PC-9 (cell line): ENCODE measurements around the gene PPP4R1. TPM values are rescaled to one million over a fixed set of nuclear protein-coding genes. Genes with fewer than 3 reads are reported as not detected.

Experiments
- BruUV-seq: library from RNA; stranded (reverse); fragments of 400-500 nt; replicated peaks from 2 replicates; lab custom pipeline; 2021; lab: Mats Ljungman, UMichigan
- CTCF ChIA-PET: fragments of 300-600 bp; sonication (Branson Sonifier 250); formaldehyde crosslinking; loops from one replicate; lab custom pipeline; 2022; ENCODE audit warnings: antibody characterized with exemption; lab: Charles Lee
- POLR2A ChIA-PET: fragments of 300-600 bp; sonication (Branson Sonifier 250); formaldehyde crosslinking; loops from one replicate; lab custom pipeline; 2022; ENCODE audit warnings: antibody characterized with exemption; ENCODE audit not compliant: unreplicated experiment; lab: Charles Lee
- DNase-seq, 2 experiments: peaks; one replicate each; pipeline versions ENCODE4 v3.0.0 to v3.0.0-alpha.2; 2015 to 2022; ENCODE audit warnings: mixed read lengths in 1 of 2
- H2AFZ ChIP-seq: fragments of 200-600 bp; sonication (generic); 2 replicates; pipeline ENCODE4 v1.8.1; 2017; ENCODE audit warnings: antibody characterized with exemption
- H3F3A ChIP-seq: fragments of 200-600 bp; sonication (generic); 2 replicates; pipeline ENCODE4 v1.8.1; 2017; ENCODE audit warnings: antibody characterized with exemption, mild to moderate bottlenecking, low read depth; ENCODE audit not compliant: insufficient read depth
- H3K27ac ChIP-seq: fragments of 200-600 bp; sonication (generic); 2 replicates; pipeline ENCODE4 v1.6.1; 2016; ENCODE audit warnings: mixed run types
- H3K27me3 ChIP-seq: fragments of 200-600 bp; sonication (generic); 2 replicates; pipeline ENCODE4 v1.6.1; 2016; ENCODE audit warnings: low read depth, mixed run types; ENCODE audit not compliant: insufficient read depth
- H3K36me3 ChIP-seq: fragments of 200-600 bp; sonication (generic); 2 replicates; pipeline ENCODE4 v1.6.1; 2016; ENCODE audit warnings: low read depth, mixed run types
- H3K4me1 ChIP-seq: fragments of 200-600 bp; sonication (generic); replicated peaks from 2 replicates; pipeline ENCODE4 v1.6.1; 2016; ENCODE audit warnings: mixed run types; ENCODE audit not compliant: insufficient read depth
- H3K4me2 ChIP-seq: fragments of 200-600 bp; sonication (generic); 2 replicates; pipeline ENCODE4 v1.6.1; 2017; ENCODE audit warnings: mixed run types
- H3K4me3 ChIP-seq: fragments of 200-600 bp; sonication (generic); 2 replicates; pipeline ENCODE4 v1.6.1; 2016; ENCODE audit warnings: mixed run types
- H3K79me2 ChIP-seq: fragments of 200-600 bp; sonication (generic); 2 replicates; pipeline ENCODE4 v1.6.1; 2017; ENCODE audit warnings: low read depth, mixed run types
- H3K9me2 ChIP-seq: fragments of 200-600 bp; sonication (generic); 2 replicates; pipeline ENCODE4 v1.8.1; 2017; ENCODE audit warnings: mild to moderate bottlenecking; ENCODE audit not compliant: insufficient read depth
- H3K9me3 ChIP-seq: fragments of 200-600 bp; sonication (generic); 2 replicates; pipeline ENCODE4 v1.8.1; 2016; ENCODE audit warnings: low read depth; ENCODE audit not compliant: insufficient read depth
- H4K20me1 ChIP-seq: fragments of 200-600 bp; sonication (generic); 2 replicates; pipeline ENCODE4 v1.8.1; 2017; ENCODE audit not compliant: insufficient read depth
- EZH2 ChIP-seq: fragments of 200-600 bp; sonication (generic); IDR thresholded peaks from 2 replicates; pipeline ENCODE4 v1.8.0; 2017; ENCODE audit warnings: antibody characterized with exemption, low read depth
- intact Hi-C: fragments of 100-400 bp; cut with micrococcal nuclease; formaldehyde crosslinking; loops from one replicate; pipeline ENCODE4 v1.10.0; 2022; ENCODE audit not compliant: unreplicated experiment
- total RNA-seq: library from RNA; stranded (reverse); gene quantifications from 2 replicates; pipeline ENCODE4 v1.2.3, GENCODE V29; 2021
- TF ChIP-seq, protein P1 (sequence below): fragments of 200-600 bp; sonication (generic); conservative IDR thresholded peaks from 2 replicates; pipeline ENCODE4 v1.6.1; 2017; ENCODE audit warnings: mixed run types, antibody characterized with exemption, mild to moderate bottlenecking, moderate library complexity

PPP4R1 gene
- total RNA-seq, 1 experiment from 2014 or later: 167 TPM

DNA sequence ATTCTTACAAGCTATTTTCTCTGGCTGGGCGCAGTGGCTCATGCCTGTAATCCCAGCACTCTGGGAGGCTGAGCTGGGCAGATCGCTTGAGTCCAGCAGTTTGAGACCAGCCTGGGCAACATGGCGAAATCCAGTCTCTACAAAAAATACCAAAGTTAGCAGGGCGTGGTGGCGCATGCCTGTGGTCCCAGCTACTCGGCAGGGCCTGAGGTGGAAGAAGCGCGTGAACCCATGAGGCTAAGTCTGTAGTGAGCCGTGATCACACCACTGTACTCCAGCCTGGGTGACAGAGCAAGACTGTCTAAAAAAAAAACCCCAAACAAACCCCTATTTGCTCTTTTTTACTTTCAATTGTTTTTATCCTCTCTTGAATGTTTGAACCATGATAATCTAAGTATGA, 37.0 kb downstream of the PPP4R1 start:
- ChIA-PET POLR2A (interaction anchor here (0.6 kb wide), 4 partner anchors 8 to 35 kb away, joined by 3 to 17 read pairs (median 5); no protein-coding TSS in a partner anchor), CTCF (interaction anchor here (0.7 kb wide), 1 partner anchor 100 kb away, joined by 3 read pairs; no protein-coding TSS in a partner anchor)
- H3K9me2 ChIP-seq: no peaks in the 10 kb centered on the region; the same call in 1 of the 2 replicates
- H3K4me1 ChIP-seq: peaks cover 6% of the 10 kb centered on the region
- peaks cover 61% of the 10 kb centered on the region for H3F3A ChIP-seq
- peak overlapping the region; percentile 23 for H3K27ac ChIP-seq
- no peaks in the 10 kb centered on the region for H3K9me3 ChIP-seq
- TF ChIP-seq, protein P1, sequence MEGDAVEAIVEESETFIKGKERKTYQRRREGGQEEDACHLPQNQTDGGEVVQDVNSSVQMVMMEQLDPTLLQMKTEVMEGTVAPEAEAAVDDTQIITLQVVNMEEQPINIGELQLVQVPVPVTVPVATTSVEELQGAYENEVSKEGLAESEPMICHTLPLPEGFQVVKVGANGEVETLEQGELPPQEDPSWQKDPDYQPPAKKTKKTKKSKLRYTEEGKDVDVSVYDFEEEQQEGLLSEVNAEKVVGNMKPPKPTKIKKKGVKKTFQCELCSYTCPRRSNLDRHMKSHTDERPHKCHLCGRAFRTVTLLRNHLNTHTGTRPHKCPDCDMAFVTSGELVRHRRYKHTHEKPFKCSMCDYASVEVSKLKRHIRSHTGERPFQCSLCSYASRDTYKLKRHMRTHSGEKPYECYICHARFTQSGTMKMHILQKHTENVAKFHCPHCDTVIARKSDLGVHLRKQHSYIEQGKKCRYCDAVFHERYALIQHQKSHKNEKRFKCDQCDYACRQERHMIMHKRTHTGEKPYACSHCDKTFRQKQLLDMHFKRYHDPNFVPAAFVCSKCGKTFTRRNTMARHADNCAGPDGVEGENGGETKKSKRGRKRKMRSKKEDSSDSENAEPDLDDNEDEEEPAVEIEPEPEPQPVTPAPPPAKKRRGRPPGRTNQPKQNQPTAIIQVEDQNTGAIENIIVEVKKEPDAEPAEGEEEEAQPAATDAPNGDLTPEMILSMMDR: no peak
- TF ChIP-seq EZH2: no peak
- H3K79me2 ChIP-seq: peaks cover 35% of the 10 kb centered on the region
- DNase-seq: no peak
- peaks cover 58% of the 10 kb centered on the region for H3K36me3 ChIP-seq
- peaks cover 6% of the 10 kb centered on the region; the same call in 1 of the 2 replicates for H4K20me1 ChIP-seq
- intact Hi-C loops: loop anchor here (5.0 to 10.0 kb wide), 3 partner anchors 35 to 947 kb away; partner anchors contain the start of genes NAPG and PPP4R1
- no peak overlapping the region for H2AFZ ChIP-seq
- no peak overlapping the region for H3K4me2 ChIP-seq
- no peak overlapping the region for H3K4me3 ChIP-seq
- H3K27me3 ChIP-seq: no peaks in the 10 kb centered on the region
- no TSS peak for BruUV-seq

DNA sequence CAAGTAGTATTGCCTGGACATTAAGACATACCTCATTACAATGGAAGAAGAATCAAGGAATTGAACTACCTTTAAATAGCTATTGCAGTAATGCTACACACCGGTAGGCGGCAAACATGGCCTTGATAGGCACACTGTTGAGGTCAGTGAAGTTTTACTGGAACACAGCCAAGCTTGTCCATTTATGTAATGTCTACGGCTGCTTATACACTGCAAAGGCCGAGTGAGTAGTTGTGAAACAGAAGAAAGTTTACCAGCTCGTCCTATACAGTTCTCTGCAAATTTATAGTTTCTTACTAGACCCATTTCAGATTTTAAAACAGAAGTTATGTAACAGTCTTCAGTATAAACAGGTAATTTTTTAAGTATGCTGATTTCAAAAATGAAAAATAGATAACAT, 38.8 kb downstream of the PPP4R1 start:
- Histone ChIP-seq H3K9me2 (no peaks in the 10 kb centered on the region), H4K20me1 (peaks cover 6% of the 10 kb centered on the region; the same call in 1 of the 2 replicates), H3K79me2 (peaks cover 19% of the 10 kb centered on the region), H3K4me2 (peak overlapping the region; percentile 44), H3K9me3 (no peaks in the 10 kb centered on the region), H3K4me3 (no peak overlapping the region), H3K27me3 (no peaks in the 10 kb centered on the region), H3F3A (peaks cover 49% of the 10 kb centered on the region), H3K27ac (peak overlapping the region; percentile 53), H2AFZ (no peak overlapping the region), H3K4me1 (peaks cover 6% of the 10 kb centered on the region), H3K36me3 (peaks cover 60% of the 10 kb centered on the region)
- CTCF ChIA-PET: interaction anchor here (0.7 to 1.7 kb wide), 10 partner anchors 37 to 944 kb away, joined by 3 to 27 read pairs (median 6); no protein-coding TSS in a partner anchor
- TF ChIP-seq EZH2: no peak
- TF ChIP-seq, protein P1: peak; percentile 90
- POLR2A ChIA-PET: interaction anchor here (0.5 to 0.7 kb wide), 4 partner anchors 75 to 708 kb away, joined by 3 to 7 read pairs (median 3); no protein-coding TSS in a partner anchor
- intact Hi-C loops: loop anchor here (1.0 to 10.0 kb wide), 7 partner anchors 37 to 949 kb away; partner anchors contain the start of genes NAPG and PPP4R1
- DNase-seq: peak; percentile 75 to 85
- no TSS peak for BruUV-seq

DNA sequence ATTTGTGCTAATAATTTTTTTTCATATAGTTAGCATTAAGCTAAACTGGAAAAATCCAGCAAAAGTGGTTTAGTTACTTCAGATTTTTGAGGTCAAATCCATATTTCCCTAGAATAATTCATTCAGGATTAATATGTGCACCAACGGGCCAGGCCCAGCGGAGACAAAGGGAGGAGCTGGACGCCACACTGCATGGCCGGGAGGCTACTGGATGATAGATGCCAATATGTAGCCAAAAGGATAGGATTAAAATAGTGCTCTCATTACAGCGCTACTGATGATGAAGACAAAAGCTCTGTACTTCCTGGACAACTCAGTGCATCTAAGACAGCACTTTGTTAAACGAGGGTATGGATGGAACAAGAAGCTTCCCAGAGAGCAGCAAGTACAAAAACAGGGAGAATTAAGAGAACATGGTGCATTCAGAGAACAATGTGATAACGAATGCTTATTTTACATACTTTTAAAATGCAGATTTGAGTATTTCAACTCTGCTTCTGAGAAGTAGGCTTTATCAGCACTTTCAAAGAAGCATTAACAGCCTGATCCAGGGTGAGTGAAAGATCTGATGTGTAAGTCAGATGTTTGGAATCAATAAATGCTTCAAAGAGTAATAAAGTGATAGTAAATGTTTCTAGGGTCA, 39.8 kb downstream of the PPP4R1 start:
- intact Hi-C loops: loop anchor here (1.0 to 10.0 kb wide), 7 partner anchors 38 to 950 kb away; partner anchors contain the start of genes NAPG and PPP4R1
- BruUV-seq: no TSS peak
- Histone ChIP-seq H3K27ac (no peak overlapping the region), H2AFZ (no peak overlapping the region), H3K9me2 (no peaks in the 10 kb centered on the region), H3K27me3 (no peaks in the 10 kb centered on the region), H3K79me2 (peaks cover 21% of the 10 kb centered on the region), H3F3A (peaks cover 47% of the 10 kb centered on the region), H3K36me3 (peaks cover 63% of the 10 kb centered on the region), H3K4me1 (peaks cover 6% of the 10 kb centered on the region), H3K9me3 (no peaks in the 10 kb centered on the region), H4K20me1 (peaks cover 6% of the 10 kb centered on the region; the same call in 1 of the 2 replicates), H3K4me2 (no peak overlapping the region), H3K4me3 (no peak overlapping the region)
- ChIA-PET CTCF (interaction anchor here (0.7 to 1.7 kb wide), 9 partner anchors 34 to 501 kb away, joined by 3 to 27 read pairs (median 6); no protein-coding TSS in a partner anchor), POLR2A (interaction anchor here (0.6 to 0.7 kb wide), 3 partner anchors 98 to 110 kb away, joined by 3 read pairs; no protein-coding TSS in a partner anchor)
- DNase-seq: no peak
- TF ChIP-seq, protein P1: no peak
- TF ChIP-seq EZH2: no peak
